MV-4-11 (cell line): ENCODE results near the gene OCA2.
"Not testable (repeated sequence)": the region's sequence is repeated elsewhere in the genome, so short reads cannot be mapped to it uniquely, and the experiment has no call there.

Experiments used
- DNase-seq: peaks from one replicate; lab custom pipeline; 2025; lab: John Stamatoyannopoulos, UW

Gene OCA2

GRCh38 chr15:27768732-27769475, 330.2 kb downstream of the OCA2 start:
- DNase-seq, result no peak

- no peak for DNase-seq
These were observed 331.0 kb downstream of the OCA2 start for GRCh38 chr15:27767918-27768640.

- not testable (repeated sequence) for DNase-seq
These were observed 331.7 kb downstream of the OCA2 start for GRCh38 chr15:27767430-27767829.

GRCh38 chr15:27764339-27764738, 334.8 kb downstream of the OCA2 start:
- no peak for DNase-seq

- no peak for DNase-seq
These were observed 335.6 kb downstream of the OCA2 start for GRCh38 chr15:27763514-27763913.

GRCh38 chr15:27762471-27762870, 336.6 kb downstream of the OCA2 start:
- DNase-seq, result no peak

- no peak for DNase-seq
These were observed 342.1 kb downstream of the OCA2 start for GRCh38 chr15:27757052-27757451.

- no peak for DNase-seq
These were observed 346.4 kb downstream of the OCA2 start for GRCh38 chr15:27752691-27753090.

GRCh38 chr15:27747997-27748396, 351.1 kb downstream of the OCA2 start:
- no peak for DNase-seq

- DNase-seq, result no peak
These were observed 352.6 kb downstream of the OCA2 start for GRCh38 chr15:27746401-27746955.

- no peak for DNase-seq
These were observed 354.5 kb downstream of the OCA2 start for GRCh38 chr15:27744641-27745040.

- DNase-seq, result no peak
These were observed 355.5 kb downstream of the OCA2 start for GRCh38 chr15:27743638-27744037.

GRCh38 chr15:27742751-27743477, 356.2 kb downstream of the OCA2 start:
- DNase-seq, result no peak

- DNase-seq, result no peak
These were observed 357.8 kb downstream of the OCA2 start for GRCh38 chr15:27741226-27741860.

GRCh38 chr15:27734785-27735495, 364.2 kb downstream of the OCA2 start:
- DNase-seq, result no peak

- DNase-seq, result no peak
These were observed 367.3 kb downstream of the OCA2 start for GRCh38 chr15:27731776-27732175.

- DNase-seq, result no peak
These were observed 368.2 kb downstream of the OCA2 start for GRCh38 chr15:27730868-27731267.

GRCh38 chr15:27725731-27726130, 373.4 kb downstream of the OCA2 start:
- no peak for DNase-seq

- no peak for DNase-seq
These were observed 375.3 kb downstream of the OCA2 start for GRCh38 chr15:27723821-27724220.

- no peak for DNase-seq
These were observed 377.0 kb downstream of the OCA2 start for GRCh38 chr15:27722102-27722501.

- no peak for DNase-seq
These were observed 384.4 kb downstream of the OCA2 start for GRCh38 chr15:27714675-27715074.
